HCT116 (cell line): ENCODE measurements around the gene TUNAR. TPM values are rescaled to one million over a fixed set of nuclear protein-coding genes. Genes with fewer than 3 reads are reported as not detected.

Source experiments
- ATAC-seq: fragments of 200-7000 bp; cut with Tn5 transposase; 2 replicates; pipeline ENCODE4 v1.9.1; 2020; ENCODE audit warnings: mild to moderate bottlenecking, moderate library complexity
- BruUV-seq: library from RNA; stranded (reverse); fragments of 400-500 nt; replicated peaks from 2 replicates; lab custom pipeline; 2021; lab: Mats Ljungman, UMichigan
- CTCF ChIA-PET: fragments of 300-600 bp; sonication (Branson Sonifier 250); formaldehyde crosslinking; loops from one replicate; lab custom pipeline; 2021; ENCODE audit warnings: antibody characterized with exemption; lab: Charles Lee
- POLR2A ChIA-PET: fragments of 300-600, 350-600 bp; sonication (Branson Sonifier 250); formaldehyde crosslinking; loops from one replicate; lab custom pipeline; 2021; ENCODE audit warnings: antibody characterized with exemption; lab: Charles Lee
- RAD21 ChIA-PET, 2 experiments: fragments of 300-600 bp; sonication (Branson Sonifier 250); formaldehyde crosslinking; loops; one replicate each; lab custom pipeline; 2023; ENCODE audit warnings: low total read pairs in 2 of 2; ENCODE audit not compliant: uncharacterized antibody in 2 of 2, unreplicated experiment in 2 of 2, low non-redundant PET in 1 of 2; lab: Charles Lee
- DNase-seq: peaks from one replicate; pipeline ENCODE4 v3.0.0-alpha.2; 2010; ENCODE audit warnings: low read depth, low spot score
- H2AFZ ChIP-seq: fragments of 200-600 bp; shearing (Covaris generic), sonication (generic); 2 replicates; pipeline ENCODE4 v1.6.1; 2017; ENCODE audit warnings: low read depth, mixed run types, mixed read lengths, antibody characterized with exemption, low read length; ENCODE audit not compliant: poor library complexity, severe bottlenecking
- H3K27ac ChIP-seq: 2 replicates; pipeline ENCODE4 v1.5.1; 2012; ENCODE audit warnings: low read depth, low read length
- H3K27me3 ChIP-seq: fragments of 200-600 bp; sonication (generic); 2 replicates; pipeline ENCODE4 v1.6.1; 2016; ENCODE audit warnings: mixed run types, low read length, mixed read lengths; ENCODE audit not compliant: insufficient read depth
- H3K36me3 ChIP-seq, 2 experiments: fragments of 200-500 bp in 1 of 2; fragments of 200-600 bp in 1 of 2; sonication (Bioruptor generic) in 1 of 2; sonication (generic) in 1 of 2; 2 replicates each; pipeline versions ENCODE4 v1.5.1 to v1.6.1; 2014 to 2016; ENCODE audit warnings: low read length in 2 of 2, inconsistent platforms in 1 of 2, mixed read lengths in 1 of 2, mixed run types in 1 of 2; ENCODE audit not compliant: insufficient read depth in 2 of 2, control insufficient read depth in 1 of 2
- H3K4me1 ChIP-seq, 2 experiments: fragments of 200-600 bp in 1 of 2; sonication (generic) in 1 of 2; 2 replicates each; pipeline versions ENCODE4 v1.5.1 to v1.6.1; 2012 to 2017; ENCODE audit warnings: low read length in 2 of 2, inconsistent platforms in 1 of 2, mild to moderate bottlenecking in 1 of 2, mixed read lengths in 1 of 2, mixed run types in 1 of 2, moderate library complexity in 1 of 2; ENCODE audit not compliant: insufficient read depth in 2 of 2, control insufficient read depth in 1 of 2
- H3K4me2 ChIP-seq: fragments of 200-600 bp; sonication (generic); 2 replicates; pipeline ENCODE4 v1.6.1; 2017; ENCODE audit warnings: mixed run types, low read length, mixed read lengths
- H3K4me3 ChIP-seq, 2 experiments: fragments of 200-600 bp in 1 of 2; sonication (generic) in 1 of 2; replicated peaks in 1 of 2; 2 replicates each; pipeline ENCODE4 v1.5.1; 2011 to 2016; ENCODE audit warnings: low read length in 2 of 2, control low read depth in 1 of 2, low read depth in 1 of 2, mild to moderate bottlenecking in 1 of 2, mixed read lengths in 1 of 2, mixed run types in 1 of 2
- H3K79me2 ChIP-seq: fragments of 200-600 bp; sonication (generic); 2 replicates; pipeline ENCODE4 v1.6.1; 2017; ENCODE audit warnings: mild to moderate bottlenecking, mixed run types, low read length, moderate library complexity, mixed read lengths; ENCODE audit not compliant: insufficient read depth
- H3K9ac ChIP-seq: fragments of 200-600 bp; sonication (generic); 2 replicates; pipeline ENCODE4 v1.6.1; 2016; ENCODE audit warnings: low read length, mixed read lengths
- H3K9me2 ChIP-seq: fragments of 200-600 bp; sonication (generic), shearing (Covaris generic); 2 replicates; pipeline ENCODE4 v1.6.1; 2017; ENCODE audit warnings: mixed run types, mild to moderate bottlenecking, moderate library complexity; ENCODE audit not compliant: insufficient read depth
- H3K9me3 ChIP-seq, 2 experiments: fragments of 200-500 bp in 1 of 2; fragments of 200-600 bp in 1 of 2; sonication (Bioruptor generic) in 1 of 2; sonication (generic) in 1 of 2; 2 replicates each; pipeline ENCODE4 v1.6.1; 2014 to 2017; ENCODE audit warnings: low read length in 2 of 2, mixed read lengths in 2 of 2, inconsistent platforms in 1 of 2, low read depth in 1 of 2, mild to moderate bottlenecking in 1 of 2, mixed run types in 1 of 2, moderate library complexity in 1 of 2; ENCODE audit not compliant: control insufficient read depth in 1 of 2, insufficient read depth in 1 of 2
- H4K20me1 ChIP-seq: fragments of 200-600 bp; sonication (generic), shearing (Covaris generic); 2 replicates; pipeline ENCODE4 v1.6.1; 2017; ENCODE audit warnings: mixed run types, mild to moderate bottlenecking, moderate library complexity; ENCODE audit not compliant: insufficient read depth
- ATF3 ChIP-seq: IDR thresholded peaks from 2 replicates; pipeline ENCODE4 v1.6.1; 2012
- CEBPB ChIP-seq: IDR thresholded peaks from 2 replicates; pipeline ENCODE4 v1.6.1; 2012; ENCODE audit warnings: low read depth
- EGR1 ChIP-seq: IDR thresholded peaks from 2 replicates; pipeline ENCODE4 v1.6.1; 2012; ENCODE audit warnings: low read depth
- ELF1 ChIP-seq: IDR thresholded peaks from 2 replicates; pipeline ENCODE4 v1.6.1; 2012; ENCODE audit warnings: low read depth, borderline replicate concordance
- EZH2phosphoT487 ChIP-seq: fragments of 200-600 bp; IDR thresholded peaks from 2 replicates; pipeline ENCODE4 v1.6.1; 2018; ENCODE audit warnings: antibody characterized with exemption, borderline replicate concordance
- FOSL1 ChIP-seq: IDR thresholded peaks from 2 replicates; pipeline ENCODE4 v1.6.1; 2012; ENCODE audit warnings: low read depth
- JUND ChIP-seq: IDR thresholded peaks from 2 replicates; pipeline ENCODE4 v1.6.1; 2012
- MAX ChIP-seq: IDR thresholded peaks from 2 replicates; pipeline ENCODE4 v1.6.1; 2012
- POLR2A ChIP-seq: IDR thresholded peaks from 2 replicates; pipeline ENCODE4 v1.7.0; 2011; ENCODE audit warnings: borderline replicate concordance; ENCODE audit not compliant: insufficient read depth, insufficient read length; ENCODE audit errors: extremely low read depth
- POLR2AphosphoS5 ChIP-seq: IDR thresholded peaks from 2 replicates; pipeline ENCODE4 v1.6.1; 2011; ENCODE audit warnings: mild to moderate bottlenecking, low read depth, low read length, moderate library complexity
- RAD21 ChIP-seq: IDR thresholded peaks from 2 replicates; pipeline ENCODE4 v1.6.1; 2012; ENCODE audit warnings: low read depth, mild to moderate bottlenecking
- REST ChIP-seq: IDR thresholded peaks from 2 replicates; pipeline ENCODE4 v1.6.1; 2012; ENCODE audit warnings: low read depth
- SIN3A ChIP-seq: IDR thresholded peaks from 2 replicates; pipeline ENCODE4 v1.6.1; 2012; ENCODE audit warnings: low read depth
- SRF ChIP-seq: IDR thresholded peaks from 2 replicates; pipeline ENCODE4 v1.6.1; 2012; ENCODE audit warnings: low read depth
- TCF7L2 ChIP-seq: IDR thresholded peaks from 2 replicates; pipeline ENCODE4 v1.7.0; 2011; ENCODE audit warnings: borderline replicate concordance, inconsistent platforms; ENCODE audit not compliant: insufficient read depth, insufficient read length; ENCODE audit errors: extremely low read depth
- YY1 ChIP-seq: IDR thresholded peaks from 2 replicates; pipeline ENCODE4 v1.6.1; 2011; ENCODE audit warnings: low read length, low read depth, moderate library complexity, mild to moderate bottlenecking; ENCODE audit not compliant: insufficient replicate concordance; ENCODE audit errors: extremely low read depth
- ZNF274 ChIP-seq: fragments of 200-500 bp; sonication (Bioruptor generic); IDR thresholded peaks from 2 replicates; pipeline ENCODE4 v1.6.1; 2014; ENCODE audit warnings: mild to moderate bottlenecking, low read depth, low read length, inconsistent platforms
- intact Hi-C: fragments of 100-400 bp; cut with micrococcal nuclease; formaldehyde crosslinking; loops from 2 replicates; pipeline ENCODE4 v1.10.0; 2022
- total RNA-seq: library from RNA; stranded (reverse); gene quantifications from one replicate; pipeline ENCODE4 v1.2.1, GENCODE V29; 2021; ENCODE audit not compliant: unreplicated experiment

The TUNAR gene
- total RNA-seq, 1 experiment from 2014 or later, result not detected

GRCh38 chr14:95885866-95886265 is 9.2 kb downstream of the TUNAR start:
- H3K36me3 ChIP-seq, result no peaks in the 10 kb centered on the region
- H3K4me2 ChIP-seq, result no peak overlapping the region
- no peak overlapping the region for H2AFZ ChIP-seq
- H4K20me1 ChIP-seq, result no peaks in the 10 kb centered on the region
- POLR2A ChIA-PET, result no interaction called here
- no peaks in the 10 kb centered on the region for H3K4me1 ChIP-seq
- DNase-seq (no peak), ATAC-seq (no peak)
- no peaks in the 10 kb centered on the region for H3K9me2 ChIP-seq
- H3K9ac ChIP-seq, result no peak overlapping the region
- TF ChIP-seq ELF1 (no peak), SIN3A (no peak), JUND (no peak), POLR2AphosphoS5 (no peak), FOSL1 (no peak), YY1 (no peak), TCF7L2 (no peak), CEBPB (no peak), SRF (no peak)
- H3K9me3 ChIP-seq, result no peaks in the 10 kb centered on the region
- intact Hi-C loops, result no loop called here
- peaks cover 47% of the 10 kb centered on the region for H3K27me3 ChIP-seq
- H3K4me3 ChIP-seq, result no peak overlapping the region
- no peaks in the 10 kb centered on the region for H3K79me2 ChIP-seq
- H3K27ac ChIP-seq, result no peak overlapping the region
- CTCF ChIA-PET, result no interaction called here
- RAD21 ChIA-PET, result no interaction called here
- no TSS peak for BruUV-seq

- ChIA-PET POLR2A (no interaction called here), CTCF (no interaction called here)
- TF ChIP-seq RAD21 (no peak), MAX (no peak), TCF7L2 (no peak), EZH2phosphoT487 (no peak), ATF3 (no peak), SRF (no peak), JUND (no peak), POLR2A (no peak), POLR2AphosphoS5 (no peak), ZNF274 (no peak), EGR1 (no peak), ELF1 (no peak), REST (no peak)
These were observed 9.9 kb downstream of the TUNAR start for GRCh38 chr14:95886366-95887056.

More at GRCh38 chr14:95886366-95887056, 9.9 kb downstream of the TUNAR start:
- H4K20me1 ChIP-seq, result no peaks in the 10 kb centered on the region
- peaks cover 41% of the 10 kb centered on the region for H3K27me3 ChIP-seq
- RAD21 ChIA-PET, result no interaction called here
- H3K36me3 ChIP-seq, result no peaks in the 10 kb centered on the region
- intact Hi-C loops, result no loop called here
- H3K4me2 ChIP-seq, result no peak overlapping the region
- BruUV-seq, result no TSS peak
- no peaks in the 10 kb centered on the region for H3K9me3 ChIP-seq
- no peak for DNase-seq
- H2AFZ ChIP-seq, result no peak overlapping the region
- no peak for ATAC-seq
- no peaks in the 10 kb centered on the region for H3K9me2 ChIP-seq
- no peak overlapping the region for H3K9ac ChIP-seq
- no peak overlapping the region for H3K27ac ChIP-seq
- H3K79me2 ChIP-seq, result no peaks in the 10 kb centered on the region
- H3K4me3 ChIP-seq, result no peak overlapping the region
- H3K4me1 ChIP-seq, result 0 out of 4 replicates have a peak, but pooled peaks cover 0 to under 1% of the 10 kb centered on the region in 2 experiments
